Body of pancreas (tissue), 4 donors: ENCODE results near the gene COL6A2. TPM values are rescaled to one million over a fixed set of nuclear protein-coding genes. Genes with fewer than 3 reads are reported as not detected.

ENCODE experiments used
- ATAC-seq: fragments of 150-250 bp; one replicate; pipeline ENCODE4 v1.9.1; 2016
- DNase-seq, 4 donors: peaks; one replicate each; pipeline ENCODE4 v3.0.0-alpha.2; 2019
- H3K27ac ChIP-seq, 4 donors: fragments of 200-600 bp; sonication (generic); 1 replicate in 3 of 4; 2 replicates in 1 of 4; pipeline versions ENCODE4 v1.5.1 to v1.6.1; 2016 to 2019; ENCODE audit warnings: mild to moderate bottlenecking in 1 of 4, mixed read lengths in 1 of 4, moderate library complexity in 1 of 4
- H3K27me3 ChIP-seq, 2 donors: fragments of 200-600 bp; sonication (generic); one replicate each; pipeline ENCODE4 v1.6.0; 2016; ENCODE audit warnings: mild to moderate bottlenecking in 1 of 2
- H3K36me3 ChIP-seq, 2 donors: fragments of 200-600 bp; sonication (generic); replicated peaks in 1 of 2; 2 replicates each; pipeline ENCODE4 v1.5.1; 2016; ENCODE audit warnings: low read depth in 2 of 2; ENCODE audit not compliant: insufficient read depth in 1 of 2
- H3K4me1 ChIP-seq: fragments of 200-600 bp; sonication (generic); one replicate; pipeline ENCODE4 v1.6.0; 2016
- H3K4me3 ChIP-seq, 2 donors: fragments of 200-600 bp; sonication (generic); 1 replicate in 1 of 2; 2 replicates in 1 of 2; pipeline ENCODE4 v1.5.1; 2016 to 2019
- H3K9me3 ChIP-seq, 3 donors: fragments of 200-600 bp; sonication (generic); 1 replicate in 2 of 3; 2 replicates in 1 of 3; pipeline ENCODE4 v1.5.1; 2016
- POLR2A ChIP-seq, 3 donors: fragments of 450-650 bp; IDR thresholded peaks; one replicate each; pipeline ENCODE4 v1.6.1; 2016; ENCODE audit warnings: antibody characterized with exemption in 3 of 3, mild to moderate bottlenecking in 2 of 3
- WGBS, 2 donors: methylation state at CpG; one replicate each; pipeline ENCODE4 v1.1.5; 2017; 5-methylcytosine and 5-hydroxymethylcytosine counted together
- intact Hi-C: fragments of 100-400 bp; cut with DNase I; formaldehyde crosslinking; loops from one replicate; pipeline ENCODE4 v1.15.1; 2023
- total RNA-seq, 2 donors: library from RNA; depleted of rRNA; stranded (reverse); fragments of >200 nt; gene quantifications; one replicate each; pipeline ENCODE4 v1.1.0, GENCODE V29; 2016
- TF ChIP-seq, protein P1 (sequence below), 7 experiments: fragments of 450-650 bp in 4 of 7; fragments of 200-600 bp in 3 of 7; sonication (generic) in 3 of 7; IDR thresholded peaks; one replicate each; pipeline ENCODE4 v1.5.1; 2016 to 2019; ENCODE audit warnings: antibody characterized with exemption in 7 of 7

Gene COL6A2
- total RNA-seq, 2 donors from 2014 or later = 72.1 to 339 TPM

DNA sequence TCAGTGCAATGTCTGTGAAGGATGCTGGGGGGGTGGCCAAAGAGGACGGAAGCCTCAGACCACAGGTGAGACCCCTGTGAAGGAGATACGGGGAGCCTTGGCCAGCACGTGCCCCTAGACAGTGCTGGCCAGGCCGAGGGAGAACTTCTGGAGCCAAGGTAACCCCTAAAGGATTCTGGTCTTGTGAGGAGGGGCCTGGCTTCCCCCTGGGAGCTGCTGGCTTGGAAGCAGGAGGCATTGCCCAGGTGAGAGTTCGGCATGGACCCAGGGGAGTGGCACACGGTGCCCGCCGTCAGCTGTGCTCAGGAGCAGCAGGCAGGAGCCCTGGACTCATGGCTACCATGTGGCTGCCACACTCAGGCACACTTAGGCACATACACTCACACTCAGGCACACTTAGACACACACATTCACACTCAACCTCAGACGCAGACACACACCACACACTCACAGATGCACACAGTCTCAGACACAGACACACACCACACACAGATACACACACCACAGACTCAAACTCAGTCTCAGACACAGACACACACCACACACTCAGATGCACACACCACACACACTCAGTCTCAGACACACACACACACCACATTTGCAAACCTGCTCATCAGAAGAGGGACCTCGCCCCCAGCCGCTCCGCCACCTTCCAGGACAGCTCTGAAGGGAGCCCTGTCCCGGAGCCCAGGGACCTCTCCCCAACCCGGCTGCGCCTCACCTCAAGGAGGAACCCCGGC is 1.1 kb upstream of the COL6A2 start:
- Histone ChIP-seq H3K27ac (peak overlapping the region in 1 of 4 donors; percentile 14), H3K4me1 (peaks cover 15% of the 10 kb centered on the region), H3K4me3 (no peak overlapping the region), H3K9me3 (no peaks in the 10 kb centered on the region), H3K27me3 (peaks cover 0 to 6% of the 10 kb centered on the region in 2 donors), H3K36me3 (no peaks in the 10 kb centered on the region)
- TF ChIP-seq POLR2A (IDR thresholded peaks at IDR 0.05) = no peak
- TF ChIP-seq, protein P1, sequence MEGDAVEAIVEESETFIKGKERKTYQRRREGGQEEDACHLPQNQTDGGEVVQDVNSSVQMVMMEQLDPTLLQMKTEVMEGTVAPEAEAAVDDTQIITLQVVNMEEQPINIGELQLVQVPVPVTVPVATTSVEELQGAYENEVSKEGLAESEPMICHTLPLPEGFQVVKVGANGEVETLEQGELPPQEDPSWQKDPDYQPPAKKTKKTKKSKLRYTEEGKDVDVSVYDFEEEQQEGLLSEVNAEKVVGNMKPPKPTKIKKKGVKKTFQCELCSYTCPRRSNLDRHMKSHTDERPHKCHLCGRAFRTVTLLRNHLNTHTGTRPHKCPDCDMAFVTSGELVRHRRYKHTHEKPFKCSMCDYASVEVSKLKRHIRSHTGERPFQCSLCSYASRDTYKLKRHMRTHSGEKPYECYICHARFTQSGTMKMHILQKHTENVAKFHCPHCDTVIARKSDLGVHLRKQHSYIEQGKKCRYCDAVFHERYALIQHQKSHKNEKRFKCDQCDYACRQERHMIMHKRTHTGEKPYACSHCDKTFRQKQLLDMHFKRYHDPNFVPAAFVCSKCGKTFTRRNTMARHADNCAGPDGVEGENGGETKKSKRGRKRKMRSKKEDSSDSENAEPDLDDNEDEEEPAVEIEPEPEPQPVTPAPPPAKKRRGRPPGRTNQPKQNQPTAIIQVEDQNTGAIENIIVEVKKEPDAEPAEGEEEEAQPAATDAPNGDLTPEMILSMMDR (IDR thresholded peaks at IDR 0.05) = no peak
- DNase-seq (peak in 2 of 4 donors; percentile 3 to 8), ATAC-seq (no peak)
- 78 to 86% methylated on average over 5 to 16 of the region's 16 CpGs for WGBS, 2 donors
- intact Hi-C loops = no loop called here

DNA sequence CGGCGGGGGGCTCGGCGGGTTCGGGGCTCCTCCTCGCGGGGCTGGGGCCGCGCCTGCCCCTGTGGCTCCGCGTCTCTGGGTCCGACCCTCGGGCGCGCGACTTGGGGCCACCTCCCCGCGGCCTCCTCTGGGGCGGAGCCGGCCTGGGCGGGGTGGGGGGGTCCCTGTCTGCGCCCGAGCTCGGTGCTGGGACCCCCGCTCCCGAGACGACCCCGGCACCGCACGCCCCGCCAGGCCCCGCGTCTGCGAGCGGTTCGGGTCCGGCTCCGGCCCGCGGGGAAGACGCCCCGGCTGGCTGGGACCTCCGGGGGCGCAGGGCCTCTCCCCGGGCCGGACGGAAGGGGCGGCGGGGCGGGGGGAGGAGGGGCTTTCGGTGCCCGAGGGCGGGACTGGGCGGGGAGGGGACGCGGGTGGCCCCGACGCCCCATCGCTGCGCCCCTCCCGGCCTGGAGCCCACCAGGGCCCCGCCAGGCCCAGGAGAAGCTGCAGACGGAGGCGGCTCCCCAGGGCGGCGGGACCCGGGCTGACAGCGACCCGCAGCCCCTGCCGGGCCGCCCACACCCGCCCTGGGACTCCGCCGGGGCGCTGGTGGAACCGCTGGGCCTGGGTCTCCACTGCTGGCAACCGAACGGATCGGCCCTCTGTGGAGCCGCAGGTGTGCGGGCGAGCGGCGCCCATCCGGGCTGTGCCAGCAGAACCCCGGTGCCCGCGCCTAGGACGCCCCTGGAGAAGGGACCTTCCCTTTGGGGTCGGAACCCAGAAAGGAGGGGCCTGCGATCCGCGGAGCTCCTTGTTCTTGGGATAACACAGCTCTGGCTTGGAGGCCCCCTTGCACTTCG is 610 bp downstream of the COL6A2 start:
- no peak for TF ChIP-seq POLR2A (IDR thresholded peaks at IDR 0.05)
- TF ChIP-seq, protein P1 (IDR thresholded peaks at IDR 0.05) = no peak
- ATAC-seq = peak; percentile 23
- Histone ChIP-seq H3K36me3 (no peaks in the 10 kb centered on the region), H3K4me3 (no peak overlapping the region), H3K4me1 (peaks cover 15% of the 10 kb centered on the region), H3K27me3 (peaks cover 0 to 6% of the 10 kb centered on the region in 2 donors), H3K27ac (peak overlapping the region in 3 of 4 donors; percentile 12 to 49 (median 25)), H3K9me3 (no peaks in the 10 kb centered on the region)
- peak in 2 of 4 donors; percentile 3 to 13 for DNase-seq
- 5% methylated on average over 51 of the region's 94 CpGs; no CpG with 5 or more reads in 1 of the 2 donors for WGBS, 2 donors
- intact Hi-C loops = no loop called here

DNA sequence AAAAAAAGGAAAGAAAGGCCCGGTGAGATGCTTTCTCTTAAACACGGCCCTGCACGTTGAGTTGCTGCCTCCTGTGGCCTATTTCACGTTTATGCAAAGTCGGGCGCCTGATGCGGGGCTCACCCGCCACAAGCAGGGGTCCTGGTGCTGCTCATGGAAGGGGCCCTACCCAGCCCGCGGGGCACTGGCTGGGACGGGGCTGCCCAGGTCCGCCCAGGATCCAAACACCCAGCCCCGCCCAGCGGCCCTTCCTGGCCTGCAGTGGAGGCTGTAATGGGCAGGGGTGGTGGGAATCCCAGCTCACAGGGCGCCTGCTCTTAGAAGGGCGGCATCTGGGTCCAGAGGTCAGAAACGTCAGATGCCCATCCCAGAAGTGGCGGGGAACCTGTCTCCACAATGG is 1.6 kb downstream of the COL6A2 start:
- Histone ChIP-seq H3K36me3 (no peaks in the 10 kb centered on the region), H3K4me1 (peaks cover 15% of the 10 kb centered on the region), H3K9me3 (no peaks in the 10 kb centered on the region), H3K4me3 (no peak overlapping the region), H3K27ac (no peak overlapping the region), H3K27me3 (peaks cover 0 to 6% of the 10 kb centered on the region in 2 donors)
- no peak for TF ChIP-seq POLR2A (IDR thresholded peaks at IDR 0.05)
- TF ChIP-seq, protein P1 (IDR thresholded peaks at IDR 0.05) = no peak
- ATAC-seq = no peak
- DNase-seq = peak in 3 of 4 donors; percentile 7 to 13 (median 10)
- intact Hi-C loops = no loop called here
- WGBS, 2 donors = 36 to 55% methylated on average over 13 to 18 of the region's 18 CpGs

DNA sequence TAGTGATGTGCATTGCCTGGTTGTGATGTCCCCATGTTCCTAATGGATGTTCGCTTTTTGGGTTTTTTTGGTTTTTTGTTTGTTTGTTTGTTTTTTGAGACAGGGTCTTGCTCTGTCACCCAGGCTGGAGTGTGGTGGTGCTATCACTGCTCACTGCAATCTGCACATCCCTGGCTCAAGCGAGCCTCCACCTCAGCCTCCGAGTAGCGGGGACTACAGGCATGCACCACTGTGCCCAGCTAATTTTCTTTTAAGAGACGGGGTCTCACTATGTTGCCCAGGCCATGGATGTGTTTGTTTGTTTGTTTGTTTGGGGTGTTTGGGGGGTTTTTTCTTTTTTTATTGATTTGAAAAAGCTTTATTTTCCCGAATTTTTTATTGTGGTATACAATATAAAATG is 2.1 kb downstream of the COL6A2 start:
- H3K4me1 ChIP-seq = peaks cover 15% of the 10 kb centered on the region
- TF ChIP-seq, protein P1 (IDR thresholded peaks at IDR 0.05) = no peak
- no peak for TF ChIP-seq POLR2A (IDR thresholded peaks at IDR 0.05)
- H3K4me3 ChIP-seq = no peak overlapping the region
- WGBS, 2 donors = 81 to 83% methylated on average over 6 of the region's 6 CpGs
- no peaks in the 10 kb centered on the region for H3K36me3 ChIP-seq
- H3K27ac ChIP-seq = no peak overlapping the region
- intact Hi-C loops = no loop called here
- peaks cover 0 to 6% of the 10 kb centered on the region in 2 donors for H3K27me3 ChIP-seq
- no peaks in the 10 kb centered on the region for H3K9me3 ChIP-seq
- DNase-seq (no peak), ATAC-seq (no peak)
